Testis (tissue), 3 donors: ENCODE measurements around the gene ZHX3. TPM values are rescaled to one million over a fixed set of nuclear protein-coding genes. Genes with fewer than 3 reads are reported as not detected.

ENCODE experiments used
- DNase-seq: peaks from one replicate; pipeline ENCODE4 v3.0.0-alpha.2; 2019
- H3K27ac ChIP-seq, 2 donors: fragments of 200-600 bp; sonication (generic); one replicate each; pipeline ENCODE4 v1.5.1; 2019
- H3K27me3 ChIP-seq: fragments of 200-600 bp; sonication (generic); one replicate; pipeline ENCODE4 v1.5.1; 2019
- H3K36me3 ChIP-seq: fragments of 200-600 bp; sonication (generic); one replicate; pipeline ENCODE4 v1.5.1; 2017; ENCODE audit warnings: low read depth; ENCODE audit errors: missing control alignments
- H3K4me1 ChIP-seq: fragments of 200-600 bp; sonication (generic); one replicate; pipeline ENCODE4 v1.5.1; 2019
- H3K4me3 ChIP-seq, 2 donors: fragments of 200-600 bp; sonication (generic); one replicate each; pipeline ENCODE4 v1.5.1; 2017 to 2019
- H3K9me3 ChIP-seq: fragments of 200-600 bp; sonication (generic); one replicate; pipeline ENCODE4 v1.5.1; 2017
- POLR2A ChIP-seq: fragments of 450-650 bp; IDR thresholded peaks from one replicate; pipeline ENCODE4 v1.6.1; 2017; ENCODE audit warnings: antibody characterized with exemption, mild to moderate bottlenecking, moderate library complexity
- WGBS, 2 donors: methylation state at CpG; one replicate each; pipeline ENCODE4 v1.1.5; 2018; 5-methylcytosine and 5-hydroxymethylcytosine counted together
- intact Hi-C: fragments of 100-400 bp; cut with DNase I; formaldehyde crosslinking; loops from one replicate; pipeline ENCODE4 v1.15.1; 2023; ENCODE audit warnings: low total_unique reads
- polyA plus RNA-seq: library from polyadenylated mRNA; stranded (reverse); fragments of 350-450 nt; fragmentation: Illumina TruSeq; extraction: RNeasy Lipid Tissue Mini Kit (QIAGEN cat#74804); gene quantifications from one replicate; pipeline ENCODE4 v1.2.3, GENCODE V29; 2014; ENCODE audit warnings: low read depth, low replicate concordance; ENCODE audit not compliant: insufficient read depth
- total RNA-seq, 2 donors: library from RNA; depleted of rRNA; stranded (reverse); fragments of >200 nt; gene quantifications; one replicate each; pipeline ENCODE4 v1.2.3, GENCODE V29; 2016
- TF ChIP-seq, protein P1 (sequence below), 3 experiments: fragments of 450-650 bp in 2 of 3; fragments of 200-600 bp in 1 of 3; sonication (generic) in 1 of 3; IDR thresholded peaks; one replicate each; pipeline ENCODE4 v1.5.1; 2016 to 2019; ENCODE audit warnings: antibody characterized with exemption in 3 of 3, mild to moderate bottlenecking in 2 of 3, moderate library complexity in 1 of 3

ZHX3 gene
- total and polyA plus RNA-seq, 3 donors from 2014 or later: 35.1 to 103 (median 55.7) TPM

DNA sequence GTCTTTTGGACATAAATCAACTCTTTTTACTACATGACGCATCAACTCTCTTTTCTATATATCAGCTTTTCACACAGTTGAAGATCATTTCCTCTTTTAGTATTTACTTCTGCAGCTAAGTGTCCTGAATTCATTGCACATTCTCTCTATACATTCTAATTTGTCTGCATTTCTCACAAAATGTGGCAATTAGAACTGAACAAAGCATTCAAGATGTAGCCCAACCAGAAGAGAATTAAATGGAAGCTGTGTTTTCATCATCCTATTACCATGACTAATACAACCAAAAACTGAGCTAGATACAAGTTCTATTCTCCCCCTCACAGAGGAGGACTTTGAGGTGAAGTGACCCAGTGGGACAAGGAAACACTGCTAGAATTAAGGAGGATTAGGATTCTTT is 93.2 kb downstream of the ZHX3 start:
- WGBS, 2 donors: 91 to 100% methylated on average over 1 of the region's 1 CpG
- peaks cover 13% of the 10 kb centered on the region for H3K4me1 ChIP-seq
- intact Hi-C loops: no loop called here

DNA sequence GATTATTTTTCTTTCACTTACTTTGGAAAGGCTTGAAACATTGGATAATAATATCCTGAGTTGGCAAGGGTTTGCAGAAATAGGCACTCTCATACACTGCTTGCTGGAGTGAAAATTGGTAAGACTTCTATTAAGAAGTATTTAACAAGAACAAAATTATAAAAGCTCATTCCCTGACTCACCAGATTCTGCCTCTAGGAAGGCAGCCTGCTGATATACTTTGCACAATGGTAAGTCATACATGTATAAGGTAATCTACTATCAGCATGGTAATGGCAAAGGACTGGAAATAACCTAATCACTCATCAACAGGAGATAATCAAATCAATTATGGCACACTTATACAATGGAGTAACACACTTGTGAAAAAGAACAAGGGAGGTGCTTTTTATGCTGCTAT is 94.4 kb downstream of the ZHX3 start:
- H3K9me3 ChIP-seq: no peaks in the 10 kb centered on the region
- no peak overlapping the region for H3K27ac ChIP-seq
- H3K27me3 ChIP-seq: no peaks in the 10 kb centered on the region
- no peak for DNase-seq
- no peak for TF ChIP-seq POLR2A
- TF ChIP-seq, protein P1, sequence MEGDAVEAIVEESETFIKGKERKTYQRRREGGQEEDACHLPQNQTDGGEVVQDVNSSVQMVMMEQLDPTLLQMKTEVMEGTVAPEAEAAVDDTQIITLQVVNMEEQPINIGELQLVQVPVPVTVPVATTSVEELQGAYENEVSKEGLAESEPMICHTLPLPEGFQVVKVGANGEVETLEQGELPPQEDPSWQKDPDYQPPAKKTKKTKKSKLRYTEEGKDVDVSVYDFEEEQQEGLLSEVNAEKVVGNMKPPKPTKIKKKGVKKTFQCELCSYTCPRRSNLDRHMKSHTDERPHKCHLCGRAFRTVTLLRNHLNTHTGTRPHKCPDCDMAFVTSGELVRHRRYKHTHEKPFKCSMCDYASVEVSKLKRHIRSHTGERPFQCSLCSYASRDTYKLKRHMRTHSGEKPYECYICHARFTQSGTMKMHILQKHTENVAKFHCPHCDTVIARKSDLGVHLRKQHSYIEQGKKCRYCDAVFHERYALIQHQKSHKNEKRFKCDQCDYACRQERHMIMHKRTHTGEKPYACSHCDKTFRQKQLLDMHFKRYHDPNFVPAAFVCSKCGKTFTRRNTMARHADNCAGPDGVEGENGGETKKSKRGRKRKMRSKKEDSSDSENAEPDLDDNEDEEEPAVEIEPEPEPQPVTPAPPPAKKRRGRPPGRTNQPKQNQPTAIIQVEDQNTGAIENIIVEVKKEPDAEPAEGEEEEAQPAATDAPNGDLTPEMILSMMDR (IDR thresholded peaks at IDR 0.05): no peak
- intact Hi-C loops: no loop called here
- no peaks in the 10 kb centered on the region for H3K36me3 ChIP-seq
- H3K4me1 ChIP-seq: peaks cover 13% of the 10 kb centered on the region
- no peak overlapping the region for H3K4me3 ChIP-seq

More for the DNA sequence above, 93.2 kb downstream of the ZHX3 start:
- TF ChIP-seq POLR2A: no peak
- Histone ChIP-seq H3K27ac (no peak overlapping the region), H3K36me3 (no peaks in the 10 kb centered on the region), H3K27me3 (no peaks in the 10 kb centered on the region), H3K9me3 (no peaks in the 10 kb centered on the region), H3K4me3 (no peak overlapping the region)
- no peak for DNase-seq

DNA sequence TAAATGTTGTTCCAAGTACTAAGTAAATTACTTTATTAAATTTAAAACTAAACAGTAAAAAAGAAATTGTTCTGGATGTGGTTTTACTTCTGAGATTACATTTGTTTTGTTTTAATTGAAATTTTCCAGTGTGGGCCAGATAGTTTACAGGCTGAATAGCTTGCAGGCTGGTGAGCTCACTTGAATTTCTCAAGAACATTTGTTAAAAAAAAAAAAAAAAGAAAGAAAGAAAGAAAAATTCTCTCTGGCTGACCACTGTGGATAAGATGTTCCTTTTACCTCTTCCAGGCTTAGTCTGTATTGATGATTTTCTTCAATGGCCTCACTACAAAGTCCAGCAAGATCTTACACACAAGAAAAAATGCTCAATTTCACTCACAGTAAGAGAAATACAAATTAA is 94.8 kb downstream of the ZHX3 start:
- Histone ChIP-seq H3K4me3 (no peak overlapping the region), H3K36me3 (no peaks in the 10 kb centered on the region), H3K4me1 (peaks cover 13% of the 10 kb centered on the region), H3K27ac (peak overlapping the region in 1 of 2 donors; percentile 22), H3K27me3 (no peaks in the 10 kb centered on the region), H3K9me3 (no peaks in the 10 kb centered on the region)
- no peak for TF ChIP-seq POLR2A
- TF ChIP-seq, protein P1 (IDR thresholded peaks at IDR 0.05): no peak
- intact Hi-C loops: no loop called here
- DNase-seq: no peak

DNA sequence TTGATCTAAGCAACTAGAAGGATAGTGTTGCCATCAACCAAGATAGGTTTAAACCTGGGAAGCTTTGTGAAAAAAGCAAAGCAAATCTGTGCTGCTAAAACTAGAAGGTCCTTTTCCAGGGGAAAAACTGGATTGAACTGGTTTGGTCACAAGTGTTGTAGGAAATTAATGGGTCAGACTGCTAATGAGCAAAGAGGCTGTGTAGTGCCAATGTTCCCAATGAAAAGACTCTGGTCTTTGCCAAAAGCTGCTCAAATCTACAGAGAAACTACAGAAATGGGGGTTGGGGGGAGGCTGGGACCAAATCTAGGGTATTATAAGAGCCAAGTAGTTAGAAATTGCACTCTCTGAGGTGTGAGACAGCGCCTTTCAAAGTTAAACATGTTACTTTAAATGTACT is 95.2 kb downstream of the ZHX3 start:
- H3K36me3 ChIP-seq: no peaks in the 10 kb centered on the region
- H3K27ac ChIP-seq: peak overlapping the region in 1 of 2 donors; percentile 22
- H3K9me3 ChIP-seq: no peaks in the 10 kb centered on the region
- TF ChIP-seq, protein P1 (IDR thresholded peaks at IDR 0.05): no peak
- no peak for TF ChIP-seq POLR2A
- no peak for DNase-seq
- peaks cover 13% of the 10 kb centered on the region for H3K4me1 ChIP-seq
- H3K27me3 ChIP-seq: no peaks in the 10 kb centered on the region
- WGBS, 2 donors: 69 to 85% methylated on average over 1 of the region's 1 CpG
- H3K4me3 ChIP-seq: no peak overlapping the region
- intact Hi-C loops: no loop called here

DNA sequence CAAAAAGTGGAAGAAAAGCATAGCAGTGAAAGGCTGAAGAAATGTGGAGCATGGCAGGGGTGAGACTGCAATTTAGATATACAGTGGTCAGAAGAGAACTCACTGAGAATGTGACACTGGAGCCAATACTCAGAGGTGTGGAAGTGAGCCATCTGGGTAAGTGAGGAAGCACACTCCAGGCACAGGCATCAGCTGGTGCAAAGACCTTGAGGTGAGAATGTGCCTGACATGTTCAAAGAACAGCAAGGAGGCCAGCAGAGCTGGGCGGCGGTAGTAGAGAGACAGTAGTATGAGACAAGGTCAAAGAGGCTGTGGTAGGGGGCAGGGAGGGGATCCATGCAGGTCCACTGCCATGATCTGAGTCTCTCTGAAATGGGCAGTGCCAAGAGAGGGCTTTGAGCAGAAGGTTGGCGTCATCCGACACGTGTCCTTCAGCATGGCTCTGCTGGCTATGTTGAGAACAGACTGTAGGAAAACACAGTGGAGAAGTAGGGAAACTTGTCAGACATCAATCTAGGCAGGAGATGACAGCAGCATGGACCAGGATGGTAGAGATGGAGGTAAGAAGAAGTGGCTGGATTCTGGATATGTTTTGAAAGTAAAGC is 95.8 kb downstream of the ZHX3 start:
- Histone ChIP-seq H3K4me1 (peaks cover 13% of the 10 kb centered on the region), H3K9me3 (no peaks in the 10 kb centered on the region), H3K4me3 (no peak overlapping the region), H3K27me3 (no peaks in the 10 kb centered on the region), H3K27ac (peak overlapping the region in 1 of 2 donors; percentile 22), H3K36me3 (no peaks in the 10 kb centered on the region)
- TF ChIP-seq, protein P1 (IDR thresholded peaks at IDR 0.05): no peak
- no peak for TF ChIP-seq POLR2A
- 78 to 80% methylated on average over 5 of the region's 5 CpGs for WGBS, 2 donors
- intact Hi-C loops: no loop called here
- DNase-seq: no peak
